ENCODE results near the gene RBM20. TPM values are rescaled to one million over a fixed set of nuclear protein-coding genes. Genes with fewer than 3 reads are reported as not detected.
"Not testable (repeated sequence)": the region's sequence is repeated elsewhere in the genome, so short reads cannot be mapped to it uniquely, and the experiment has no call there.

The RBM20 gene
- total and polyA plus RNA-seq, 2 of the 13 experiments (the other 11 are each of a cell fraction or from before 2014, with no cell fraction given) = 0.02 to 0.22 TPM

- Histone ChIP-seq H3K36me3 (replicated peaks in 1 of 2; ENCODE audit: control insufficient read depth in 1 of 2, insufficient read depth in 2 of 2, low read length in 2 of 2) (no peaks in the 10 kb centered on the region), H3K9me3 (ENCODE audit: low read length) (no peaks in the 10 kb centered on the region), H3K4me2 (ENCODE audit: low read depth, low read length) (peak overlapping the region; percentile 23; the same call in 1 of the 2 replicates), H3K27ac (ENCODE audit: extremely low read length, insufficient read depth, low read length) (no peak overlapping the region), H3K4me3 (replicated peaks in 1 of 3; ENCODE audit: insufficient read depth in 1 of 3, low read depth in 2 of 3, low read length in 3 of 3) (no peak overlapping the region), H3K79me2 (ENCODE audit: insufficient read depth, low read length) (no peaks in the 10 kb centered on the region), H3K4me1 (ENCODE audit: insufficient read depth, low read length) (peaks cover 30% of the 10 kb centered on the region), H3K27me3 (ENCODE audit: control insufficient read depth in 1 of 2, insufficient read depth in 2 of 2, low read length in 2 of 2) (peaks cover 0 to 14% of the 10 kb centered on the region in 2 experiments; a peak in 2 of 5 replicates), H3K9ac (ENCODE audit: insufficient read depth, low read depth, low read length) (no peak overlapping the region), H2AFZ (ENCODE audit: low read length) (no peak overlapping the region), H4K20me1 (ENCODE audit: insufficient read depth, low read length) (no peaks in the 10 kb centered on the region)
- peak; percentile 78 for ATAC-seq
- intact Hi-C loops (cut with micrococcal nuclease; ENCODE audit: unreplicated experiment) (no loop called here), in situ Hi-C loops (cut with HindIII; ENCODE audit: extremely low pct_ligation_motif_present, low pct_unique_long_range_greater_than_20kb) (loop anchor here (25.0 kb wide), 1 partner anchor 636 kb away; no protein-coding TSS in a partner anchor)
- BruUV-seq (replicated peaks) = no TSS peak
- no peak for FAIRE-seq
- DNase-seq (ENCODE audit: low spot score) = no peak
- ChIA-PET CTCF (ENCODE audit: low intra/inter-chr PET ratio, low total read pairs) (no interaction called here), POLR2A (no interaction called here)
- WGBS (ENCODE audit: low lambda C conversion rate) = 32% methylated on average over 7 of the region's 10 CpGs
- TF ChIP-seq ZNF687 (CRISPR knock-in tag; IDR thresholded peaks at IDR 0.05) (peak; percentile 23), ZNF644 (CRISPR knock-in tag; IDR thresholded peaks at IDR 0.05; ENCODE audit: low read depth) (no peak), CEBPG (CRISPR knock-in tag; IDR thresholded peaks at IDR 0.05) (peak; percentile 58), CEBPB (IDR thresholded peaks at IDR 0.05; ENCODE audit: borderline replicate concordance, low read depth, low read length) (peak; percentile 85), ATF7 (IDR thresholded peaks at IDR 0.05) (0 out of 2 replicates have a peak, but pooled peaks have one; percentile 8), ATF7 (CRISPR knock-in tag; IDR thresholded peaks at IDR 0.05) (no peak)
These were observed 81.9 kb downstream of the RBM20 start for GRCh38 chr10:110725801-110726630.

GRCh38 chr10:110727785-110728184, 83.6 kb downstream of the RBM20 start:
- Histone ChIP-seq H3K27me3 (ENCODE audit: control insufficient read depth in 1 of 2, insufficient read depth in 2 of 2, low read length in 2 of 2) (peaks cover 0 to 14% of the 10 kb centered on the region in 2 experiments; a peak in 2 of 5 replicates), H3K4me1 (ENCODE audit: insufficient read depth, low read length) (peaks cover 30% of the 10 kb centered on the region)
- FAIRE-seq; H3K27ac ChIP-seq (ENCODE audit: extremely low read length, insufficient read depth, low read length); H4K20me1 ChIP-seq (ENCODE audit: insufficient read depth, low read length); H3K4me2 ChIP-seq (ENCODE audit: low read depth, low read length); DNase-seq (ENCODE audit: low spot score); ATAC-seq; POLR2A ChIA-PET; H3K36me3 ChIP-seq (replicated peaks in 1 of 2; ENCODE audit: control insufficient read depth in 1 of 2, insufficient read depth in 2 of 2, low read length in 2 of 2); BruUV-seq (replicated peaks); CTCF ChIA-PET (ENCODE audit: low intra/inter-chr PET ratio, low total read pairs); H3K79me2 ChIP-seq (ENCODE audit: insufficient read depth, low read length); H3K9ac ChIP-seq (ENCODE audit: insufficient read depth, low read depth, low read length); intact Hi-C loops (cut with micrococcal nuclease; ENCODE audit: unreplicated experiment); H3K9me3 ChIP-seq (ENCODE audit: low read length); H3K4me3 ChIP-seq (replicated peaks in 1 of 3; ENCODE audit: insufficient read depth in 1 of 3, low read depth in 2 of 3, low read length in 3 of 3); H2AFZ ChIP-seq (ENCODE audit: low read length): not testable (repeated sequence)
- WGBS (ENCODE audit: low lambda C conversion rate) = 51% methylated on average over 2 of the region's 2 CpGs
- in situ Hi-C loops (cut with HindIII; ENCODE audit: extremely low pct_ligation_motif_present, low pct_unique_long_range_greater_than_20kb) = loop anchor here (25.0 kb wide), 1 partner anchor 635 kb away; no protein-coding TSS in a partner anchor
